ENCODE results near the gene RBM26. TPM values are rescaled to one million over a fixed set of nuclear protein-coding genes. Genes with fewer than 3 reads are reported as not detected.

RBM26 gene
- total RNA-seq, 1 donor from 2014 or later = 42.6 TPM

DNA sequence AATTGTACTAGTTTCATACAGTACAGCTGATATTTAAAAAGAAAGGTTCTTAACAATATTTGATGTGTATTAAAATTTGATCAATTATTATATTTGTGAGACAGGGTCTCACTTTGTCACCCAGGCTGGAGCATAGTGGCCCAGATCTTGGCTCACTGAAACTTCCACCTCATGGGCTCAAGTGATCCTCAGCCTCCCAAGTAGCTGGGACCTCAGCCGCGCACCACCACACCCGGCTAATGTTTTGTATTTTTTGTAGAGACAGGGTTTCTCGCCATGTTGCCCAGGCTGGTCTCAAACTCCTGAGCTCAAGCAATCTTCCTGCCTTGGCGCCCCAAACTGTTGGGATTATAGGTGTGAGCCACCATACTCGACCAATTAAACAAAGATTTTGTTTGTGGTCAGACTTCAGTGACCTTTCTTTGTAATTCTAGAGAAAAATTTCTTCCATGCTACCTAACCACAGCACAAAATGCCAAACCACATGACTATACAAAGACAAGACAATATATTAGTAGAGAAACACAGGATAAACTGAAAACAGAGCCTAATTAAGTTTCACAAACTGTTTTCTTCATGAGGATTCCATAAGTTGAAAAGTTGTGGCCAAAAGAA is 59.6 kb downstream of the RBM26 start:
- no peak overlapping the region for H3K27ac ChIP-seq (ENCODE audit: low read depth, low read length)
- H3K79me2 ChIP-seq (ENCODE audit: insufficient read depth, low read length) = no peaks in the 10 kb centered on the region
- TF ChIP-seq EZH2 (IDR thresholded peaks at IDR 0.05; ENCODE audit: insufficient read depth, low read length) (no peak), CTCF (IDR thresholded peaks at IDR 0.05; ENCODE audit: insufficient read depth, low read depth, low read length) (no peak)
- H3K4me3 Mint-ChIP-seq (ENCODE audit: unreplicated experiment) = no peak overlapping the region
- FAIRE-seq = no peak
- no peak overlapping the region for H3K4me2 ChIP-seq (ENCODE audit: low read length)
- DNase-seq (ENCODE audit: low read depth) = peak; percentile 30
- H3K9me3 ChIP-seq (ENCODE audit: insufficient read depth, low read depth, low read length) = no peaks in the 10 kb centered on the region
- H3K36me3 ChIP-seq (ENCODE audit: insufficient read depth, low read length) = peaks cover 9% of the 10 kb centered on the region
- H2AFZ ChIP-seq (ENCODE audit: low read depth, low read length) = no peak overlapping the region
- H3K4me3 ChIP-seq (ENCODE audit: insufficient read depth, low read depth, low read length) = no peak overlapping the region
- H3K36me3 Mint-ChIP-seq (ENCODE audit: low read depth, unreplicated experiment) = peaks cover 4% of the 10 kb centered on the region
- no peaks in the 10 kb centered on the region for H3K27me3 Mint-ChIP-seq (ENCODE audit: low read depth, unreplicated experiment)
- H3K4me1 Mint-ChIP-seq (ENCODE audit: low read depth, unreplicated experiment) = peaks cover 11% of the 10 kb centered on the region
- H3K27ac Mint-ChIP-seq (ENCODE audit: unreplicated experiment) = peak overlapping the region; percentile 75
- H3K27me3 ChIP-seq (ENCODE audit: insufficient read depth, low read length) = no peaks in the 10 kb centered on the region
- H3K9me3 Mint-ChIP-seq (ENCODE audit: unreplicated experiment) = no peaks in the 10 kb centered on the region
- H4K20me1 ChIP-seq (ENCODE audit: insufficient read depth, low read length) = peaks cover 6% of the 10 kb centered on the region
- no peak overlapping the region for H3K9ac ChIP-seq (ENCODE audit: low read length)
- no peaks in the 10 kb centered on the region for H3K4me1 ChIP-seq (ENCODE audit: insufficient read depth, low read length)

DNA sequence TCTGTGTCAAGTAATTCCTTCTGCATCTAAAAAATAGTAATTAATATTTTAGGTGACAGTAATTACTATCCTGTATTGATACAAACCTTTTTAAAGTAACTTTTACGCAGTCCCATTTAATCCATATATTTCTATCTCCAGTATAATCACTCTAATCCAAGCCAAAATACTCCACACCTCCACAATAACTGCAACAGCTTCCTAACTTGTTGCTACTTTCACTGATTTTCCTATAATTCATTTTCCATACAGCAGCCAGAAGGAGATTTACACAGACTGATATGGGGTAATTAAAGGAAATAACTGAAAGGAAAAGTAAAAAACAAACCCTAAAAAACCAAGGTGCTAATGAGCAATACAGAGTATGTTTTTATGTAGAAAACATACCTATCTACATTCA is 64.9 kb downstream of the RBM26 start:
- TF ChIP-seq CTCF (IDR thresholded peaks at IDR 0.05; ENCODE audit: insufficient read depth, low read depth, low read length) = no peak
- no peak for TF ChIP-seq EZH2 (IDR thresholded peaks at IDR 0.05; ENCODE audit: insufficient read depth, low read length)
- no peak for DNase-seq (ENCODE audit: low read depth)
- no peaks in the 10 kb centered on the region for H4K20me1 ChIP-seq (ENCODE audit: insufficient read depth, low read length)
- Mint-ChIP-seq H3K27me3 (ENCODE audit: low read depth, unreplicated experiment) (no peaks in the 10 kb centered on the region), H3K4me1 (ENCODE audit: low read depth, unreplicated experiment) (no peaks in the 10 kb centered on the region), H3K36me3 (ENCODE audit: low read depth, unreplicated experiment) (peaks cover 3% of the 10 kb centered on the region), H3K9me3 (ENCODE audit: unreplicated experiment) (no peaks in the 10 kb centered on the region), H3K4me3 (ENCODE audit: unreplicated experiment) (no peak overlapping the region), H3K27ac (ENCODE audit: unreplicated experiment) (no peak overlapping the region)
- no peaks in the 10 kb centered on the region for H3K79me2 ChIP-seq (ENCODE audit: insufficient read depth, low read length)
- H2AFZ ChIP-seq (ENCODE audit: low read depth, low read length) = no peak overlapping the region
- FAIRE-seq = no peak
- H3K9me3 ChIP-seq (ENCODE audit: insufficient read depth, low read depth, low read length) = no peaks in the 10 kb centered on the region
- H3K4me3 ChIP-seq (ENCODE audit: insufficient read depth, low read depth, low read length) = no peak overlapping the region
- no peak overlapping the region for H3K9ac ChIP-seq (ENCODE audit: low read length)
- H3K4me1 ChIP-seq (ENCODE audit: insufficient read depth, low read length) = no peaks in the 10 kb centered on the region
- peaks cover 38% of the 10 kb centered on the region for H3K36me3 ChIP-seq (ENCODE audit: insufficient read depth, low read length)
- no peaks in the 10 kb centered on the region for H3K27me3 ChIP-seq (ENCODE audit: insufficient read depth, low read length)
- H3K4me2 ChIP-seq (ENCODE audit: low read length) = no peak overlapping the region
- H3K27ac ChIP-seq (ENCODE audit: low read depth, low read length) = no peak overlapping the region

- H3K27ac Mint-ChIP-seq (ENCODE audit: unreplicated experiment) = no peak overlapping the region
- no peak for TF ChIP-seq EZH2 (IDR thresholded peaks at IDR 0.05; ENCODE audit: insufficient read depth, low read length)
- TF ChIP-seq CTCF (IDR thresholded peaks at IDR 0.05; ENCODE audit: insufficient read depth, low read depth, low read length) = no peak
- H3K36me3 Mint-ChIP-seq (ENCODE audit: low read depth, unreplicated experiment) = peaks cover 3% of the 10 kb centered on the region
- no peaks in the 10 kb centered on the region for H3K9me3 ChIP-seq (ENCODE audit: insufficient read depth, low read depth, low read length)
- no peak overlapping the region for H3K4me2 ChIP-seq (ENCODE audit: low read length)
- no peaks in the 10 kb centered on the region for H3K27me3 Mint-ChIP-seq (ENCODE audit: low read depth, unreplicated experiment)
- H4K20me1 ChIP-seq (ENCODE audit: insufficient read depth, low read length) = no peaks in the 10 kb centered on the region
- H3K4me1 Mint-ChIP-seq (ENCODE audit: low read depth, unreplicated experiment) = no peaks in the 10 kb centered on the region
- peaks cover 41% of the 10 kb centered on the region for H3K36me3 ChIP-seq (ENCODE audit: insufficient read depth, low read length)
- no peak overlapping the region for H3K9ac ChIP-seq (ENCODE audit: low read length)
- no peaks in the 10 kb centered on the region for H3K27me3 ChIP-seq (ENCODE audit: insufficient read depth, low read length)
- H3K9me3 Mint-ChIP-seq (ENCODE audit: unreplicated experiment) = no peaks in the 10 kb centered on the region
- no peak for FAIRE-seq
- H3K4me3 Mint-ChIP-seq (ENCODE audit: unreplicated experiment) = no peak overlapping the region
- H3K4me1 ChIP-seq (ENCODE audit: insufficient read depth, low read length) = no peaks in the 10 kb centered on the region
- H2AFZ ChIP-seq (ENCODE audit: low read depth, low read length) = no peak overlapping the region
- no peak for DNase-seq (ENCODE audit: low read depth)
- H3K27ac ChIP-seq (ENCODE audit: low read depth, low read length) = no peak overlapping the region
- no peak overlapping the region for H3K4me3 ChIP-seq (ENCODE audit: insufficient read depth, low read depth, low read length)
- no peaks in the 10 kb centered on the region for H3K79me2 ChIP-seq (ENCODE audit: insufficient read depth, low read length)
These were observed 65.6 kb downstream of the RBM26 start for GRCh38 chr13:79340490-79340889.

All from astrocyte (in vitro differentiated cells and primary cell).